Nephron progenitor cell (in vitro differentiated cells): ENCODE measurements around the gene IL18BP.

Experiments used
- DNase-seq: peaks from one replicate; pipeline ENCODE4 v3.0.0; 2021
- H3K27ac Mint-ChIP-seq: 2 replicates; pipeline ENCODE4 v1.8.0; 2021; ENCODE audit warnings: mild to moderate bottlenecking, moderate library complexity, mixed read lengths
- H3K27me3 Mint-ChIP-seq: 2 replicates; pipeline ENCODE4 v1.8.0; 2021; ENCODE audit warnings: mild to moderate bottlenecking, low read depth, mixed read lengths; ENCODE audit not compliant: poor library complexity
- H3K36me3 Mint-ChIP-seq: 2 replicates; pipeline ENCODE4 v1.8.0; 2021; ENCODE audit warnings: low read depth, mixed read lengths
- H3K4me1 Mint-ChIP-seq: 2 replicates; pipeline ENCODE4 v1.8.0; 2021; ENCODE audit warnings: mixed read lengths
- H3K4me3 Mint-ChIP-seq: 2 replicates; pipeline ENCODE4 v1.8.0; 2021; ENCODE audit warnings: mild to moderate bottlenecking, moderate library complexity, mixed read lengths
- H3K9me3 Mint-ChIP-seq: 2 replicates; pipeline ENCODE4 v1.8.0; 2021; ENCODE audit warnings: mild to moderate bottlenecking, moderate library complexity, mixed read lengths
- TF ChIP-seq, protein P1 (sequence below): fragments of 200-600 bp; sonication (generic); IDR thresholded peaks from 2 replicates; pipeline ENCODE4 v1.5.0; 2021; ENCODE audit warnings: antibody characterized with exemption

Gene IL18BP

DNA sequence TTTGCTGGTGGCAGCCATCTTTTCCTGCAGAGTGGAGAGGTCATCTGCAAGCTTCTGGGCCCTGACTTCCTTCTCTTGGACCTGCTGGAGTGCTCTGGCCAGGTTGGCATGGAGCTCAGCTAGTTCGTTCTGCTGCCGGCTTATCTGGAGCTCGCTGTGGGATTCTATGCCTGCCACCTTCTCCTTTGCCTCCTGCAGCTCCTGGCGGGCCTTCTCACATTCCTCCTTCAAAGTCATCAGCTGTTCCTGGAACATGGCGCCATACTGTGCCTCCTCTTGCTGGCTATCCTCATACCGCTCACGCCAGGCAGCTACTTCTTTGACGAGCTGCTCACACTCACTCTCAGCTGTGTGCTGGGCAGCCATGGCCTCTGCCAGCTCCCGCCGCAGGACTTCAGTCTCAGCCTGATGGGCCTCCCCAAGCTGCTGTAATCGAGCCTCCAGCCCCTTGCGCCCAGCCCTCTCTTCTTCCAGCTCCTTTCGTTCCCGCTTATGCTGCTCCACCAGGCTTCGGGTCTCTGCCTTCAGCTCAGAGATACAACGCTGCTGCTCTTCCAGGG, 16.1 kb downstream of the IL18BP start:
- Mint-ChIP-seq H3K27ac (peak overlapping the region; percentile 94), H3K9me3 (no peaks in the 10 kb centered on the region), H3K4me1 (peaks cover 40% of the 10 kb centered on the region), H3K27me3 (peaks cover 5% of the 10 kb centered on the region), H3K4me3 (no peak overlapping the region), H3K36me3 (peaks cover 70% of the 10 kb centered on the region)
- no peak for DNase-seq
- TF ChIP-seq, protein P1, sequence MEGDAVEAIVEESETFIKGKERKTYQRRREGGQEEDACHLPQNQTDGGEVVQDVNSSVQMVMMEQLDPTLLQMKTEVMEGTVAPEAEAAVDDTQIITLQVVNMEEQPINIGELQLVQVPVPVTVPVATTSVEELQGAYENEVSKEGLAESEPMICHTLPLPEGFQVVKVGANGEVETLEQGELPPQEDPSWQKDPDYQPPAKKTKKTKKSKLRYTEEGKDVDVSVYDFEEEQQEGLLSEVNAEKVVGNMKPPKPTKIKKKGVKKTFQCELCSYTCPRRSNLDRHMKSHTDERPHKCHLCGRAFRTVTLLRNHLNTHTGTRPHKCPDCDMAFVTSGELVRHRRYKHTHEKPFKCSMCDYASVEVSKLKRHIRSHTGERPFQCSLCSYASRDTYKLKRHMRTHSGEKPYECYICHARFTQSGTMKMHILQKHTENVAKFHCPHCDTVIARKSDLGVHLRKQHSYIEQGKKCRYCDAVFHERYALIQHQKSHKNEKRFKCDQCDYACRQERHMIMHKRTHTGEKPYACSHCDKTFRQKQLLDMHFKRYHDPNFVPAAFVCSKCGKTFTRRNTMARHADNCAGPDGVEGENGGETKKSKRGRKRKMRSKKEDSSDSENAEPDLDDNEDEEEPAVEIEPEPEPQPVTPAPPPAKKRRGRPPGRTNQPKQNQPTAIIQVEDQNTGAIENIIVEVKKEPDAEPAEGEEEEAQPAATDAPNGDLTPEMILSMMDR, result no peak

DNA sequence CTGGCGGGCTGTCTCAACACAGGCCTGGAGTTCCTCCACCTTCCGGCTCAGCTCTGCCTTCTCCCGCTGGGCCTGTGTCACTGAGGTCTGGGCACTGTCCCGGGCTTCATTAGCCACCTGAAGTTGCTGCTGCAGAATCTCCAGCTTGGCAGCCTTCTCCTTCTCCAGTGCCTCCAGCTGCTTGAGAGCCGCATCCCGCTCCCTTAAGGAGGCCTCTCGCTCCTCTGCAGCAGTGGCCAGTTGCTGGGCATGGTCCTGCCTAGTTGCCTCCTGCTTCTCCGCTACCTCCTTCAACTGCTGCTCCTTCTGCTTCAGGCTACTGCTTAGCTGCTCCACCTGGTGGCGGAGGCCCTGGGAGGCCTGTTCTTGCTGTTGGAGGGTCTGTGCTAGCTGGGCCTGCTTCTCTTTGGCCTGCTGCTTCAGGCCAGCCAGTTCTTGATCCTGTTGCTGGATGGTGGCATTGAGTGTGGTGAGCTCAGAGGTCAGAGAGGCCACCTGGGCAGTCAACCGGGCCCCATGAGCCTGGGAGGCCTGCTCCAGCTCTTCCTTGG, 16.9 kb downstream of the IL18BP start:
- Mint-ChIP-seq H3K36me3 (peaks cover 76% of the 10 kb centered on the region), H3K4me3 (no peak overlapping the region), H3K27me3 (peaks cover 5% of the 10 kb centered on the region), H3K27ac (peak overlapping the region; percentile 94), H3K4me1 (peaks cover 40% of the 10 kb centered on the region), H3K9me3 (no peaks in the 10 kb centered on the region)
- peak; percentile 60 for DNase-seq
- TF ChIP-seq, protein P1, result peak; percentile 33

DNA sequence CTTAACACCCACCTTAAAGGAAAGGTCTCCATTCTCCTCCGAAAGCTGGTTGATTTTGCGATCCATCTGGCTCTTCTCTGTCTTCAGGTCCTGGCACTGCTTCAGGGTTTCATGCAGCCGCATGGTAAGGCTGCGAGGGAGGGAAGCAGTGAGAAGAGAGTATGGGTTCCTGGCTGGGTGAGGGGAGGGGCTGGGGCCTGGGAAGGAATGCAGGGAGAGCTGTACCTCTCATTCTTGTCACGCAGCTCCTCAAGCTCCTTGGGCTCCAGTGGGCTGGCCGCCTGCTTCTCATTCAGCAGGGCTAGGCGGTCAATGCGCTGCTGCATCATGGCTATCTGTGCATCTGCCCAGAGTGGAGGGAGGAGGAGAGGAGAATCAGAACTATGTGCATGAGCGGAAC, 19.5 kb downstream of the IL18BP start:
- H3K27me3 Mint-ChIP-seq, result peaks cover 5% of the 10 kb centered on the region
- no peaks in the 10 kb centered on the region for H3K9me3 Mint-ChIP-seq
- peaks cover 29% of the 10 kb centered on the region for H3K4me1 Mint-ChIP-seq
- peaks cover 92% of the 10 kb centered on the region for H3K36me3 Mint-ChIP-seq
- no peak overlapping the region for H3K27ac Mint-ChIP-seq
- no peak for DNase-seq
- H3K4me3 Mint-ChIP-seq, result no peak overlapping the region
- TF ChIP-seq, protein P1, result no peak

DNA sequence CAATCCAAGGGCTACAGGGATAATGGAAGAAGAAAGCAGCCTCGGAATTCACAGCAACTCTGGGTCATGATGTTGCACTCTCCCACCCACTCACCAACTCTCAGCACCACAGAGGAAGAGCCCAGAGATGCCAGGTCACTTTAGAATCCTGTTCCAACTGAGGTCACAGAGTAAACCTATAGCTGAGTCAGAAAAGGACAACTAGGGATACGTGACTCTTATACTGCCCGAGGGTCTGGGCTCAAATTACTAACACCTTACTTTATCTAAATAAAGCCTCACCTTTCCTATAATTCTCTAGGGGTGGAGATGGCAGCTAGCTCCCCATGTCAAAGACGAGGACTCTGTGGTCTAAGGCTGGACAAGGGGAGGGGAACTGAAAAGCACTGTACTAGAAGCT, 24.6 kb downstream of the IL18BP start:
- TF ChIP-seq, protein P1, result no peak
- peak overlapping the region; percentile 44 for H3K27ac Mint-ChIP-seq
- peaks cover 61% of the 10 kb centered on the region for H3K36me3 Mint-ChIP-seq
- DNase-seq, result no peak
- H3K27me3 Mint-ChIP-seq, result no peaks in the 10 kb centered on the region
- no peak overlapping the region for H3K4me3 Mint-ChIP-seq
- no peaks in the 10 kb centered on the region for H3K4me1 Mint-ChIP-seq
- no peaks in the 10 kb centered on the region for H3K9me3 Mint-ChIP-seq

DNA sequence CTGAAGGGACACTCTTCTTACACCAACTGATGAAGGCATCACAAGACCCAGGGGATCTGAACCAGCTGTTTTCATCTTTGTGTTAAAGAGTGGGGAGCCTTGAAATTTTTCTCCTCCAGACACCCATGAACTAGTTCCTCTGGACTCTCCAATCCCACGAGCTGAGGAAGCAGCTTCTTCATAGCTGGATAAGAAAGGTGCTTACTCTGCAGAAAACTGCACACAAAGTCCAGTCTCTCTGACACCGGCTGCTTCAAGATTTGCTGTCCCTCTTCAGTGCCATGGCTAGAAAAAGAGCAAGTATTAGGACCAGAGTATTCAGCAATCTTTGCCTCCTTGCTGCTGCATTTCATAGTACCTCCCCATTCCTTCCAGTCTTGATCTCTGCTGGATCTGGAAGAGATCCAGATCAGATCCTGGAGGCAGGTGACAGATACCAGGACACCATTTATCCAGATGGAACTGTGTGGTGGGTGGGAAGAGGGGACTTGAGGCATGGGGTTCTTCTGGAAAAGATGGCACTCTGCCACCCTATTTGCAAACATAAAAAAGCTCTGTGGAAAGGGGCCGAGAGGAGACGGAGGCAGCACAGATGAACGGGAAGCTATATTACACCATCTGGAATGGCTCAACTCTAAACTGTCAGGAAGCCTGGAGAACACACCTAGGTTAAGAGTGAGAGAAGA, 25.5 kb downstream of the IL18BP start:
- no peak overlapping the region for H3K4me3 Mint-ChIP-seq
- H3K4me1 Mint-ChIP-seq, result no peaks in the 10 kb centered on the region
- peaks cover 57% of the 10 kb centered on the region for H3K36me3 Mint-ChIP-seq
- TF ChIP-seq, protein P1, result no peak
- DNase-seq, result no peak
- H3K27me3 Mint-ChIP-seq, result no peaks in the 10 kb centered on the region
- no peaks in the 10 kb centered on the region for H3K9me3 Mint-ChIP-seq
- H3K27ac Mint-ChIP-seq, result peak overlapping the region; percentile 84
